HepG2 (cell line): ENCODE results near the gene SNRPD1. TPM values are rescaled to one million over a fixed set of nuclear protein-coding genes. Genes with fewer than 3 reads are reported as not detected.

ENCODE experiments used
- DR1 ChIP-seq: sonication (generic); formaldehyde crosslinking; IDR thresholded peaks from 2 replicates; pipeline ENCODE4 v1.8.0; 2021; ENCODE audit warnings: mild to moderate bottlenecking, missing genetic modification reagents, inconsistent platforms
- HDAC1 ChIP-seq: sonication (generic); formaldehyde crosslinking; IDR thresholded peaks from 2 replicates; pipeline ENCODE4 v1.5.1; 2020; ENCODE audit warnings: mild to moderate bottlenecking, missing genetic modification reagents
- KDM3A ChIP-seq: IDR thresholded peaks from 2 replicates; pipeline ENCODE4 v1.6.1; 2018; ENCODE audit warnings: low read depth, missing compliant biosample characterization
- KLF15 ChIP-seq: sonication (generic); formaldehyde crosslinking; IDR thresholded peaks from 2 replicates; pipeline ENCODE4 v1.8.1; 2023; ENCODE audit warnings: borderline replicate concordance, mild to moderate bottlenecking, inconsistent platforms, missing genetic modification reagents, mixed read lengths
- LBX2 ChIP-seq: sonication (generic); formaldehyde crosslinking; IDR thresholded peaks from 2 replicates; pipeline ENCODE4 v1.5.0; 2020; ENCODE audit warnings: missing genetic modification reagents, mild to moderate bottlenecking, borderline replicate concordance
- SALL2 ChIP-seq: sonication (generic); formaldehyde crosslinking; IDR thresholded peaks from 2 replicates; pipeline ENCODE4 v1.8.1; 2023; ENCODE audit warnings: mild to moderate bottlenecking, missing genetic modification reagents, inconsistent platforms
- SRSF1 ChIP-seq: fragments of 200-400 bp; formaldehyde crosslinking; optimal IDR thresholded peaks from 2 replicates; pipeline ENCODE3; 2017; ENCODE audit warnings: mild to moderate bottlenecking, low read depth, low read length, moderate library complexity
- ZBTB39 ChIP-seq: sonication (generic); formaldehyde crosslinking; IDR thresholded peaks from 2 replicates; pipeline ENCODE4 v1.5.0; 2020; ENCODE audit warnings: missing genetic modification reagents
- ZFYVE20 ChIP-seq: sonication (generic); formaldehyde crosslinking; IDR thresholded peaks from 2 replicates; pipeline ENCODE4 v1.8.0; 2023; ENCODE audit warnings: low read depth, mild to moderate bottlenecking, moderate library complexity, missing genetic modification reagents, borderline replicate concordance
- ZMAT3 ChIP-seq: sonication (generic); formaldehyde crosslinking; conservative IDR thresholded peaks from 2 replicates; pipeline ENCODE4 v1.7.0; 2021; ENCODE audit warnings: missing genetic modification reagents
- ZNF143 ChIP-seq: sonication (generic); formaldehyde crosslinking; IDR thresholded peaks from 2 replicates; pipeline ENCODE4 v1.4.0; 2020; ENCODE audit warnings: missing genetic modification reagents
- ZNF703 ChIP-seq: sonication (generic); formaldehyde crosslinking; IDR thresholded peaks from 2 replicates; pipeline ENCODE4 v1.5.1; 2020; ENCODE audit warnings: missing genetic modification reagents, mild to moderate bottlenecking, moderate library complexity, borderline replicate concordance
- ZNF770 ChIP-seq: sonication (generic); formaldehyde crosslinking; IDR thresholded peaks from 2 replicates; pipeline ENCODE4 v1.5.0; 2020; ENCODE audit warnings: mild to moderate bottlenecking, missing genetic modification reagents
- polyA plus RNA-seq, 8 experiments: library from polyadenylated mRNA; depleted of rRNA in 3 of 8; stranded (reverse) in 7 of 8; unstranded in 1 of 8; fragments of >200 nt; fragmentation: Illumina TruSeq in 4 of 8; extraction: Trizol in 4 of 8; gene quantifications; 2 replicates each; pipeline versions ENCODE4 v1.2.1 to v1.2.3, GENCODE V29; 2011 to 2016; ENCODE audit warnings: low read depth in 4 of 8, missing spikeins in 1 of 8, mixed read lengths in 1 of 8; ENCODE audit not compliant: insufficient read depth in 1 of 8
- total RNA-seq, 5 experiments: library from RNA; depleted of rRNA; stranded (reverse); fragments of >200 nt; fragmentation: Illumina TruSeq; extraction: Trizol; gene quantifications; 2 replicates each; pipeline ENCODE4 v1.2.3, GENCODE V29; 2016; ENCODE audit warnings: low read depth in 1 of 5
- TF ChIP-seq, protein P1 (sequence below): sonication (generic); formaldehyde crosslinking; IDR thresholded peaks from 2 replicates; pipeline ENCODE4 v1.4.0; 2020; ENCODE audit warnings: mild to moderate bottlenecking, missing genetic modification reagents
- TF ChIP-seq, protein P2 (sequence below): sonication (generic); formaldehyde crosslinking; IDR thresholded peaks from 2 replicates; pipeline ENCODE4 v1.4.0; 2020; ENCODE audit warnings: mild to moderate bottlenecking, low read depth, missing genetic modification reagents
- TF ChIP-seq, protein P3 (sequence below): fragments of 450-650 bp; IDR thresholded peaks from 2 replicates; pipeline ENCODE4 v1.6.1; 2017; ENCODE audit warnings: mild to moderate bottlenecking

Gene SNRPD1
- total and polyA plus RNA-seq, 2 of the 13 experiments (the other 11 are each of a cell fraction or from before 2014, with no cell fraction given): 22.7 to 275 TPM

GRCh38 chr18:21612125-21613039 lies at the start of gene SNRPD1 (continued):
- peak; percentile 73 for TF ChIP-seq ZNF770 (CRISPR knock-in tag)
- TF ChIP-seq, protein P1, sequence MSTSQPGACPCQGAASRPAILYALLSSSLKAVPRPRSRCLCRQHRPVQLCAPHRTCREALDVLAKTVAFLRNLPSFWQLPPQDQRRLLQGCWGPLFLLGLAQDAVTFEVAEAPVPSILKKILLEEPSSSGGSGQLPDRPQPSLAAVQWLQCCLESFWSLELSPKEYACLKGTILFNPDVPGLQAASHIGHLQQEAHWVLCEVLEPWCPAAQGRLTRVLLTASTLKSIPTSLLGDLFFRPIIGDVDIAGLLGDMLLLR (CRISPR knock-in tag): peak; percentile 96; the same call in 1 of the 2 replicates
- TF ChIP-seq, protein P2, sequence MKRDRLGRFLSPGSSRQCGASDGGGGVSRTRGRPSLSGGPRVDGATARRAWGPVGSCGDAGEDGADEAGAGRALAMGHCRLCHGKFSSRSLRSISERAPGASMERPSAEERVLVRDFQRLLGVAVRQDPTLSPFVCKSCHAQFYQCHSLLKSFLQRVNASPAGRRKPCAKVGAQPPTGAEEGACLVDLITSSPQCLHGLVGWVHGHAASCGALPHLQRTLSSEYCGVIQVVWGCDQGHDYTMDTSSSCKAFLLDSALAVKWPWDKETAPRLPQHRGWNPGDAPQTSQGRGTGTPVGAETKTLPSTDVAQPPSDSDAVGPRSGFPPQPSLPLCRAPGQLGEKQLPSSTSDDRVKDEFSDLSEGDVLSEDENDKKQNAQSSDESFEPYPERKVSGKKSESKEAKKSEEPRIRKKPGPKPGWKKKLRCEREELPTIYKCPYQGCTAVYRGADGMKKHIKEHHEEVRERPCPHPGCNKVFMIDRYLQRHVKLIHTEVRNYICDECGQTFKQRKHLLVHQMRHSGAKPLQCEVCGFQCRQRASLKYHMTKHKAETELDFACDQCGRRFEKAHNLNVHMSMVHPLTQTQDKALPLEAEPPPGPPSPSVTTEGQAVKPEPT (CRISPR knock-in tag): peak; percentile 97
- TF ChIP-seq SRSF1: peak; percentile 87
- peak; percentile 88; the same call in 1 of the 2 replicates for TF ChIP-seq ZBTB39 (CRISPR knock-in tag)
- TF ChIP-seq ZFYVE20: peak; percentile 48; the same call in 1 of the 2 replicates
- TF ChIP-seq DR1 (CRISPR knock-in tag): peak; percentile 87
- TF ChIP-seq ZNF143 (CRISPR knock-in tag): peak; percentile 62
- TF ChIP-seq ZNF703 (CRISPR knock-in tag): peak; percentile 75
- TF ChIP-seq ZMAT3 (CRISPR knock-in tag): peak; percentile 91
- peak; percentile 51; the same call in 1 of the 2 replicates for TF ChIP-seq KLF15 (CRISPR knock-in tag)
- peak; percentile 93 for TF ChIP-seq KDM3A
- TF ChIP-seq HDAC1 (CRISPR knock-in tag): peak; percentile 98
- TF ChIP-seq LBX2 (CRISPR knock-in tag): 0 out of 2 replicates have a peak, but pooled peaks have one; percentile 91
- TF ChIP-seq, protein P3, sequence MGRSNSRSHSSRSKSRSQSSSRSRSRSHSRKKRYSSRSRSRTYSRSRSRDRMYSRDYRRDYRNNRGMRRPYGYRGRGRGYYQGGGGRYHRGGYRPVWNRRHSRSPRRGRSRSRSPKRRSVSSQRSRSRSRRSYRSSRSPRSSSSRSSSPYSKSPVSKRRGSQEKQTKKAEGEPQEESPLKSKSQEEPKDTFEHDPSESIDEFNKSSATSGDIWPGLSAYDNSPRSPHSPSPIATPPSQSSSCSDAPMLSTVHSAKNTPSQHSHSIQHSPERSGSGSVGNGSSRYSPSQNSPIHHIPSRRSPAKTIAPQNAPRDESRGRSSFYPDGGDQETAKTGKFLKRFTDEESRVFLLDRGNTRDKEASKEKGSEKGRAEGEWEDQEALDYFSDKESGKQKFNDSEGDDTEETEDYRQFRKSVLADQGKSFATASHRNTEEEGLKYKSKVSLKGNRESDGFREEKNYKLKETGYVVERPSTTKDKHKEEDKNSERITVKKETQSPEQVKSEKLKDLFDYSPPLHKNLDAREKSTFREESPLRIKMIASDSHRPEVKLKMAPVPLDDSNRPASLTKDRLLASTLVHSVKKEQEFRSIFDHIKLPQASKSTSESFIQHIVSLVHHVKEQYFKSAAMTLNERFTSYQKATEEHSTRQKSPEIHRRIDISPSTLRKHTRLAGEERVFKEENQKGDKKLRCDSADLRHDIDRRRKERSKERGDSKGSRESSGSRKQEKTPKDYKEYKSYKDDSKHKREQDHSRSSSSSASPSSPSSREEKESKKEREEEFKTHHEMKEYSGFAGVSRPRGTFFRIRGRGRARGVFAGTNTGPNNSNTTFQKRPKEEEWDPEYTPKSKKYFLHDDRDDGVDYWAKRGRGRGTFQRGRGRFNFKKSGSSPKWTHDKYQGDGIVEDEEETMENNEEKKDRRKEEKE: no peak
- peak; percentile 90 for TF ChIP-seq SALL2 (CRISPR knock-in tag)
